HepG2 (cell line): ENCODE data around the gene ECHDC1. TPM values are rescaled to one million over a fixed set of nuclear protein-coding genes. Genes with fewer than 3 reads are reported as not detected.
A peak's percentile ranks its signal among the peaks of the same experiment; 100 is the strongest.

ENCODE experiments used
- ARNTL ChIP-seq: sonication (generic); formaldehyde crosslinking; IDR thresholded peaks from 2 replicates; pipeline ENCODE4 v1.4.0; 2020; ENCODE audit warnings: mild to moderate bottlenecking, missing genetic modification reagents
- ATRX ChIP-seq: sonication (generic); formaldehyde crosslinking; IDR thresholded peaks from 2 replicates; pipeline ENCODE4 v1.4.0; 2020; ENCODE audit warnings: missing genetic modification reagents, borderline replicate concordance
- CCDC6 ChIP-seq: sonication (generic); formaldehyde crosslinking; IDR thresholded peaks from 2 replicates; pipeline ENCODE4 v1.8.1; 2022; ENCODE audit warnings: mild to moderate bottlenecking, missing genetic modification reagents, moderate library complexity
- EP300 ChIP-seq, 3 experiments: sonication (generic) in 1 of 3; formaldehyde crosslinking in 1 of 3; IDR thresholded peaks; 2 replicates each; pipeline versions ENCODE4 v1.5.1 to v1.6.1; 2011 to 2020; ENCODE audit warnings: low read depth in 2 of 3, low read length in 2 of 3, borderline replicate concordance in 1 of 3, improper control_type of control experiment in 1 of 3, mild to moderate bottlenecking in 1 of 3, missing genetic modification reagents in 1 of 3, moderate library complexity in 1 of 3
- FOXK2 ChIP-seq: fragments of 450-650 bp; IDR thresholded peaks from 2 replicates; pipeline ENCODE4 v1.6.1; 2016
- GABPB1 ChIP-seq: IDR thresholded peaks from 2 replicates; pipeline ENCODE4 v1.6.1; 2016; ENCODE audit warnings: mild to moderate bottlenecking, missing genetic modification reagents, moderate library complexity, missing compliant biosample characterization
- GLI4 ChIP-seq: sonication (generic); formaldehyde crosslinking; IDR thresholded peaks from 2 replicates; pipeline ENCODE4 v1.5.1; 2020; ENCODE audit warnings: missing genetic modification reagents, mild to moderate bottlenecking, moderate library complexity, borderline replicate concordance
- KLF16 ChIP-seq, 2 experiments: sonication (generic) in 1 of 2; formaldehyde crosslinking in 1 of 2; IDR thresholded peaks; 2 replicates each; pipeline versions ENCODE4 v1.6.1 to v1.8.0; 2016 to 2023; ENCODE audit warnings: missing genetic modification reagents in 2 of 2, missing compliant biosample characterization in 1 of 2
- NR3C1 ChIP-seq: sonication (generic); formaldehyde crosslinking; IDR thresholded peaks from 2 replicates; pipeline ENCODE4 v1.4.0; 2020; ENCODE audit warnings: missing genetic modification reagents
- PRMT3 ChIP-seq: sonication (generic); formaldehyde crosslinking; IDR thresholded peaks from 2 replicates; pipeline ENCODE4 v1.8.1; 2022; ENCODE audit warnings: low read depth, mild to moderate bottlenecking, moderate library complexity, missing genetic modification reagents, borderline replicate concordance
- RFX3 ChIP-seq: IDR thresholded peaks from 2 replicates; pipeline ENCODE4 v1.6.1; 2016; ENCODE audit warnings: missing biosample characterization, missing genetic modification reagents
- RFXAP ChIP-seq: sonication (generic); formaldehyde crosslinking; IDR thresholded peaks from 2 replicates; pipeline ENCODE4 v1.4.0; 2020; ENCODE audit warnings: missing genetic modification reagents, borderline replicate concordance
- SP4 ChIP-seq: sonication (generic); formaldehyde crosslinking; IDR thresholded peaks from 2 replicates; pipeline ENCODE4 v1.8.1; 2023; ENCODE audit warnings: mild to moderate bottlenecking, missing genetic modification reagents
- SRSF1 ChIP-seq: fragments of 200-400 bp; formaldehyde crosslinking; optimal IDR thresholded peaks from 2 replicates; pipeline ENCODE3; 2017; ENCODE audit warnings: mild to moderate bottlenecking, low read depth, low read length, moderate library complexity
- ZKSCAN1 ChIP-seq: fragments of 150-350 bp; IDR thresholded peaks from 2 replicates; pipeline ENCODE4 v1.6.1; 2014; ENCODE audit warnings: low read length
- ZNF121 ChIP-seq: sonication (generic); formaldehyde crosslinking; IDR thresholded peaks from 2 replicates; pipeline ENCODE4 v1.5.0; 2020; ENCODE audit warnings: mild to moderate bottlenecking, missing genetic modification reagents
- ZNF264 ChIP-seq: sonication (generic); formaldehyde crosslinking; IDR thresholded peaks from 2 replicates; pipeline ENCODE4 v1.4.0; 2020; ENCODE audit warnings: missing genetic modification reagents
- ZNF292 ChIP-seq: sonication (generic); formaldehyde crosslinking; IDR thresholded peaks from 2 replicates; pipeline ENCODE4 v1.8.1; 2022; ENCODE audit warnings: mild to moderate bottlenecking, low read depth, missing genetic modification reagents, borderline replicate concordance
- ZNF354B ChIP-seq: sonication (generic); formaldehyde crosslinking; IDR thresholded peaks from 2 replicates; pipeline ENCODE4 v1.8.0; 2022; ENCODE audit warnings: mild to moderate bottlenecking, missing genetic modification reagents
- ZNF570 ChIP-seq: sonication (generic); formaldehyde crosslinking; IDR thresholded peaks from 2 replicates; pipeline ENCODE4 v1.4.0; 2020; ENCODE audit warnings: mild to moderate bottlenecking, missing genetic modification reagents, borderline replicate concordance
- ZNF724P ChIP-seq: sonication (generic); formaldehyde crosslinking; IDR thresholded peaks from 2 replicates; pipeline ENCODE4 v1.8.0; 2022; ENCODE audit warnings: missing genetic modification reagents, borderline replicate concordance
- ZNF891 ChIP-seq: sonication (generic); formaldehyde crosslinking; IDR thresholded peaks from 2 replicates; pipeline ENCODE4 v1.5.0; 2020; ENCODE audit warnings: mild to moderate bottlenecking, missing genetic modification reagents
- polyA plus RNA-seq, 8 experiments: library from polyadenylated mRNA; depleted of rRNA in 3 of 8; stranded (reverse) in 7 of 8; unstranded in 1 of 8; fragments of >200 nt; fragmentation: Illumina TruSeq in 4 of 8; extraction: Trizol in 4 of 8; gene quantifications; 2 replicates each; pipeline versions ENCODE4 v1.2.1 to v1.2.3, GENCODE V29; 2011 to 2016; ENCODE audit warnings: low read depth in 4 of 8, missing spikeins in 1 of 8, mixed read lengths in 1 of 8; ENCODE audit not compliant: insufficient read depth in 1 of 8
- total RNA-seq, 5 experiments: library from RNA; depleted of rRNA; stranded (reverse); fragments of >200 nt; fragmentation: Illumina TruSeq; extraction: Trizol; gene quantifications; 2 replicates each; pipeline ENCODE4 v1.2.3, GENCODE V29; 2016; ENCODE audit warnings: low read depth in 1 of 5
- TF ChIP-seq, protein P1 (sequence below): sonication (generic); formaldehyde crosslinking; IDR thresholded peaks from 2 replicates; pipeline ENCODE4 v1.5.0; 2020; ENCODE audit warnings: mild to moderate bottlenecking, missing genetic modification reagents
- TF ChIP-seq, protein P2 (sequence below): IDR thresholded peaks from 2 replicates; pipeline ENCODE4 v1.6.1; 2016; ENCODE audit warnings: mild to moderate bottlenecking, missing biosample characterization, missing genetic modification reagents
- TF ChIP-seq, protein P3 (sequence below): sonication (generic); formaldehyde crosslinking; IDR thresholded peaks from 2 replicates; pipeline ENCODE4 v1.4.0; 2020; ENCODE audit warnings: mild to moderate bottlenecking, low read depth, missing genetic modification reagents

The ECHDC1 gene
- total and polyA plus RNA-seq, 2 of the 13 experiments (the other 11 are each of a cell fraction or from before 2014, with no cell fraction given), result 32.8 to 98.1 TPM

DNA sequence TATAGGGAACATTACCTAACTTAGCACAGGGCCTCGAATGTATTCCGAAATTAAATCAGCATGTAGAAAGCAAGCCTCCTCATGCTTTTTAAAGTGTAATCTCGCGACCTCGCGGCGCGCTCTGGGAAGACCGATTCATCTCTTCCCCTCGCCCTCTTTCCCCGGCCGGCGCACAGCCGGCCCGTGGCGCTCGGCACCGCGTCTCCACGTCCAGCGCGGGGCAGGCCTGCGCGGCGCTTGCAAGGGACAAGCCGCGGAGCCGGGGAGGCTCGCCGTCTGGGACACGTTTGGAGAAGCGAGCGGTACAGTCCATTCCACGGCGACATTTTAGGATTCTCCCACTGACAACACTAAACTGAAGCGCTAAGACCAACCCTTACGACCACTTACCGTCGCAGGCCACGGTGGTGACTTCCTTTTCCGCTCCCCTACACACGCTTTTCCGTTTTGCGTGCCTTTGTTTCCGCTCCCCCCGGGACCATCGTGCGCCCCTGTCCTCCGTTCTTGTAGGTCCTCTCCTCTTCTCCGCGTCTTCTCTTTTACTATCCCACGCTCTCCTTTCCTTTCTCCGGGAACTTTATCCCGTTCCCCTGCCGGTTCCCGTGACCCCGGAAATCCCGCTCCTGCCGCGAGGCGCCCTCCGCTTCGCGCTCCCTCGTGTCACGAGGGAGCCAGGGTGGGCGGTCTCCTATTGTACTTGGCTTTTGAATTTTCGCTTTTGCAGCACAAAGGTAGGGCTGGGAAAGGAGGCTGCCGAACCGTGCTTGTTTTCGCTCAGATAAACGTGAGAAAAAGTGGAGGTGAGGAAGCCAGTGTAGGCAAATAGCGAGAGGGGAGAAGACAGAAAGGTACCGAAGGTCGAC lies at the start of gene ECHDC1 (continued):
- peak; percentile 95 for TF ChIP-seq GABPB1
- TF ChIP-seq ZNF264 (CRISPR knock-in tag), result peak; percentile 40; the same call in 1 of the 2 replicates
- TF ChIP-seq SRSF1, result peak; percentile 80
- peak; percentile 77 for TF ChIP-seq ZNF121
- peak in 1 of 2 experiments; percentile 82; a peak in 2 of 4 replicates for TF ChIP-seq KLF16 (CRISPR knock-in tag; IDR thresholded peaks at IDR 0.05)
- no peak for TF ChIP-seq ZNF292 (CRISPR knock-in tag)
- TF ChIP-seq GLI4, result peak; percentile 82; the same call in 1 of the 2 replicates
- no peak; the same call in 1 of the 2 replicates for TF ChIP-seq RFX3 (CRISPR knock-in tag)
- no peak for TF ChIP-seq PRMT3 (CRISPR knock-in tag)
- peak; percentile 80; the same call in 1 of the 2 replicates for TF ChIP-seq RFXAP
- no peak; the same call in 1 of the 2 replicates for TF ChIP-seq ZNF891
- TF ChIP-seq, protein P1, sequence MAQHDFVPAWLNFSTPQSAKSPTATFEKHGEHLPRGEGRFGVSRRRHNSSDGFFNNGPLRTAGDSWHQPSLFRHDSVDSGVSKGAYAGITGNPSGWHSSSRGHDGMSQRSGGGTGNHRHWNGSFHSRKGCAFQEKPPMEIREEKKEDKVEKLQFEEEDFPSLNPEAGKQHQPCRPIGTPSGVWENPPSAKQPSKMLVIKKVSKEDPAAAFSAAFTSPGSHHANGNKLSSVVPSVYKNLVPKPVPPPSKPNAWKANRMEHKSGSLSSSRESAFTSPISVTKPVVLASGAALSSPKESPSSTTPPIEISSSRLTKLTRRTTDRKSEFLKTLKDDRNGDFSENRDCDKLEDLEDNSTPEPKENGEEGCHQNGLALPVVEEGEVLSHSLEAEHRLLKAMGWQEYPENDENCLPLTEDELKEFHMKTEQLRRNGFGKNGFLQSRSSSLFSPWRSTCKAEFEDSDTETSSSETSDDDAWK (CRISPR knock-in tag), result no peak
- no peak for TF ChIP-seq ZNF724P
- 0 out of 4 replicates have a peak, but pooled peaks have one; percentile 14 to 19 for TF ChIP-seq EP300 (IDR thresholded peaks at IDR 0.05; ENCODE audit: low read depth in 2 of 2, low read length in 2 of 2)
- TF ChIP-seq EP300 (CRISPR knock-in tag; IDR thresholded peaks at IDR 0.05; ENCODE audit: borderline replicate concordance), result peak; percentile 12; the same call in 1 of the 2 replicates
- TF ChIP-seq, protein P2, sequence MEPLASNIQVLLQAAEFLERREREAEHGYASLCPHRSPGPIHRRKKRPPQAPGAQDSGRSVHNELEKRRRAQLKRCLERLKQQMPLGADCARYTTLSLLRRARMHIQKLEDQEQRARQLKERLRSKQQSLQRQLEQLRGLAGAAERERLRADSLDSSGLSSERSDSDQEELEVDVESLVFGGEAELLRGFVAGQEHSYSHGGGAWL (CRISPR knock-in tag), result peak; percentile 64
- TF ChIP-seq ZNF354B, result no peak
- no peak for TF ChIP-seq ARNTL
- peak; percentile 96; the same call in 1 of the 2 replicates for TF ChIP-seq ZNF570 (CRISPR knock-in tag)
- no peak; the same call in 1 of the 2 replicates for TF ChIP-seq CCDC6 (CRISPR knock-in tag)
- no peak; the same call in 1 of the 2 replicates for TF ChIP-seq ZKSCAN1
- TF ChIP-seq ATRX (CRISPR knock-in tag), result no peak
- TF ChIP-seq FOXK2, result no peak
- peak; percentile 74; the same call in 1 of the 2 replicates for TF ChIP-seq NR3C1 (CRISPR knock-in tag)
- TF ChIP-seq SP4, result peak; percentile 82
- TF ChIP-seq, protein P3, sequence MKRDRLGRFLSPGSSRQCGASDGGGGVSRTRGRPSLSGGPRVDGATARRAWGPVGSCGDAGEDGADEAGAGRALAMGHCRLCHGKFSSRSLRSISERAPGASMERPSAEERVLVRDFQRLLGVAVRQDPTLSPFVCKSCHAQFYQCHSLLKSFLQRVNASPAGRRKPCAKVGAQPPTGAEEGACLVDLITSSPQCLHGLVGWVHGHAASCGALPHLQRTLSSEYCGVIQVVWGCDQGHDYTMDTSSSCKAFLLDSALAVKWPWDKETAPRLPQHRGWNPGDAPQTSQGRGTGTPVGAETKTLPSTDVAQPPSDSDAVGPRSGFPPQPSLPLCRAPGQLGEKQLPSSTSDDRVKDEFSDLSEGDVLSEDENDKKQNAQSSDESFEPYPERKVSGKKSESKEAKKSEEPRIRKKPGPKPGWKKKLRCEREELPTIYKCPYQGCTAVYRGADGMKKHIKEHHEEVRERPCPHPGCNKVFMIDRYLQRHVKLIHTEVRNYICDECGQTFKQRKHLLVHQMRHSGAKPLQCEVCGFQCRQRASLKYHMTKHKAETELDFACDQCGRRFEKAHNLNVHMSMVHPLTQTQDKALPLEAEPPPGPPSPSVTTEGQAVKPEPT (CRISPR knock-in tag), result peak; percentile 77; the same call in 1 of the 2 replicates
